Retinal pigment epithelial cell (primary cell): Measurements from ENCODE around the gene ANK2.
A peak's percentile ranks its signal among the peaks of the same experiment; 100 is the strongest.

ENCODE experiments used
- DNase-seq: peaks from one replicate; pipeline ENCODE4 v3.0.0-alpha.2; 2010; ENCODE audit warnings: low read depth
- H3K4me3 ChIP-seq: 2 replicates; pipeline ENCODE4 v1.5.1; 2011; ENCODE audit warnings: mild to moderate bottlenecking, low read length, control low read depth, moderate library complexity
- CTCF ChIP-seq: conservative IDR thresholded peaks from 2 replicates; pipeline ENCODE4 v1.5.1; 2011; ENCODE audit warnings: low read depth, low read length, control low read depth, inconsistent platforms

The ANK2 gene

GRCh38 chr4:113385281-113385899, 335.9 kb downstream of the ANK2 start:
- TF ChIP-seq CTCF: no peak
- DNase-seq: no peak
- no peak overlapping the region for H3K4me3 ChIP-seq

GRCh38 chr4:113389160-113389559, 339.7 kb downstream of the ANK2 start:
- TF ChIP-seq CTCF: no peak
- no peak for DNase-seq
- no peak overlapping the region for H3K4me3 ChIP-seq

- no peak overlapping the region for H3K4me3 ChIP-seq
- DNase-seq: no peak
- no peak for TF ChIP-seq CTCF
These were observed 341.4 kb downstream of the ANK2 start for GRCh38 chr4:113390850-113391249.

GRCh38 chr4:113394108-113394729, 344.8 kb downstream of the ANK2 start:
- DNase-seq: no peak
- no peak for TF ChIP-seq CTCF

GRCh38 chr4:113394730-113395530, 345.5 kb downstream of the ANK2 start:
- TF ChIP-seq CTCF: peak; percentile 66
- no peak overlapping the region for H3K4me3 ChIP-seq
- peak; percentile 54 for DNase-seq

More at GRCh38 chr4:113394108-113394729, 344.8 kb downstream of the ANK2 start:
- no peak overlapping the region for H3K4me3 ChIP-seq

- TF ChIP-seq CTCF: no peak
- no peak overlapping the region for H3K4me3 ChIP-seq
- DNase-seq: no peak
These were observed 347.8 kb downstream of the ANK2 start for GRCh38 chr4:113397114-113397701.
